HCT116 (cell line): Measurements from ENCODE around the gene TMEM35A. TPM values are rescaled to one million over a fixed set of nuclear protein-coding genes. Genes with fewer than 3 reads are reported as not detected.
A peak's percentile ranks its signal among the peaks of the same experiment; 100 is the strongest.

Experiments
- ATAC-seq: fragments of 200-7000 bp; cut with Tn5 transposase; 2 replicates; pipeline ENCODE4 v1.9.1; 2020; ENCODE audit warnings: mild to moderate bottlenecking, moderate library complexity
- BruUV-seq: library from RNA; stranded (reverse); fragments of 400-500 nt; replicated peaks from 2 replicates; lab custom pipeline; 2021; lab: Mats Ljungman, UMichigan
- CTCF ChIA-PET: fragments of 300-600 bp; sonication (Branson Sonifier 250); formaldehyde crosslinking; loops from one replicate; lab custom pipeline; 2021; ENCODE audit warnings: antibody characterized with exemption; lab: Charles Lee
- POLR2A ChIA-PET: fragments of 300-600, 350-600 bp; sonication (Branson Sonifier 250); formaldehyde crosslinking; loops from one replicate; lab custom pipeline; 2021; ENCODE audit warnings: antibody characterized with exemption; lab: Charles Lee
- RAD21 ChIA-PET, 2 experiments: fragments of 300-600 bp; sonication (Branson Sonifier 250); formaldehyde crosslinking; loops; one replicate each; lab custom pipeline; 2023; ENCODE audit warnings: low total read pairs in 2 of 2; ENCODE audit not compliant: uncharacterized antibody in 2 of 2, unreplicated experiment in 2 of 2, low non-redundant PET in 1 of 2; lab: Charles Lee
- DNase-seq: peaks from one replicate; pipeline ENCODE4 v3.0.0-alpha.2; 2010; ENCODE audit warnings: low read depth, low spot score
- H2AFZ ChIP-seq: fragments of 200-600 bp; shearing (Covaris generic), sonication (generic); 2 replicates; pipeline ENCODE4 v1.6.1; 2017; ENCODE audit warnings: low read depth, mixed run types, mixed read lengths, antibody characterized with exemption, low read length; ENCODE audit not compliant: poor library complexity, severe bottlenecking
- H3K27ac ChIP-seq: 2 replicates; pipeline ENCODE4 v1.5.1; 2012; ENCODE audit warnings: low read depth, low read length
- H3K27me3 ChIP-seq: fragments of 200-600 bp; sonication (generic); 2 replicates; pipeline ENCODE4 v1.6.1; 2016; ENCODE audit warnings: mixed run types, low read length, mixed read lengths; ENCODE audit not compliant: insufficient read depth
- H3K36me3 ChIP-seq, 2 experiments: fragments of 200-500 bp in 1 of 2; fragments of 200-600 bp in 1 of 2; sonication (Bioruptor generic) in 1 of 2; sonication (generic) in 1 of 2; 2 replicates each; pipeline versions ENCODE4 v1.5.1 to v1.6.1; 2014 to 2016; ENCODE audit warnings: low read length in 2 of 2, inconsistent platforms in 1 of 2, mixed read lengths in 1 of 2, mixed run types in 1 of 2; ENCODE audit not compliant: insufficient read depth in 2 of 2, control insufficient read depth in 1 of 2
- H3K4me1 ChIP-seq, 2 experiments: fragments of 200-600 bp in 1 of 2; sonication (generic) in 1 of 2; 2 replicates each; pipeline versions ENCODE4 v1.5.1 to v1.6.1; 2012 to 2017; ENCODE audit warnings: low read length in 2 of 2, inconsistent platforms in 1 of 2, mild to moderate bottlenecking in 1 of 2, mixed read lengths in 1 of 2, mixed run types in 1 of 2, moderate library complexity in 1 of 2; ENCODE audit not compliant: insufficient read depth in 2 of 2, control insufficient read depth in 1 of 2
- H3K4me2 ChIP-seq: fragments of 200-600 bp; sonication (generic); 2 replicates; pipeline ENCODE4 v1.6.1; 2017; ENCODE audit warnings: mixed run types, low read length, mixed read lengths
- H3K4me3 ChIP-seq, 2 experiments: fragments of 200-600 bp in 1 of 2; sonication (generic) in 1 of 2; replicated peaks in 1 of 2; 2 replicates each; pipeline ENCODE4 v1.5.1; 2011 to 2016; ENCODE audit warnings: low read length in 2 of 2, control low read depth in 1 of 2, low read depth in 1 of 2, mild to moderate bottlenecking in 1 of 2, mixed read lengths in 1 of 2, mixed run types in 1 of 2
- H3K79me2 ChIP-seq: fragments of 200-600 bp; sonication (generic); 2 replicates; pipeline ENCODE4 v1.6.1; 2017; ENCODE audit warnings: mild to moderate bottlenecking, mixed run types, low read length, moderate library complexity, mixed read lengths; ENCODE audit not compliant: insufficient read depth
- H3K9ac ChIP-seq: fragments of 200-600 bp; sonication (generic); 2 replicates; pipeline ENCODE4 v1.6.1; 2016; ENCODE audit warnings: low read length, mixed read lengths
- H3K9me2 ChIP-seq: fragments of 200-600 bp; sonication (generic), shearing (Covaris generic); 2 replicates; pipeline ENCODE4 v1.6.1; 2017; ENCODE audit warnings: mixed run types, mild to moderate bottlenecking, moderate library complexity; ENCODE audit not compliant: insufficient read depth
- H3K9me3 ChIP-seq, 2 experiments: fragments of 200-500 bp in 1 of 2; fragments of 200-600 bp in 1 of 2; sonication (Bioruptor generic) in 1 of 2; sonication (generic) in 1 of 2; 2 replicates each; pipeline ENCODE4 v1.6.1; 2014 to 2017; ENCODE audit warnings: low read length in 2 of 2, mixed read lengths in 2 of 2, inconsistent platforms in 1 of 2, low read depth in 1 of 2, mild to moderate bottlenecking in 1 of 2, mixed run types in 1 of 2, moderate library complexity in 1 of 2; ENCODE audit not compliant: control insufficient read depth in 1 of 2, insufficient read depth in 1 of 2
- H4K20me1 ChIP-seq: fragments of 200-600 bp; sonication (generic), shearing (Covaris generic); 2 replicates; pipeline ENCODE4 v1.6.1; 2017; ENCODE audit warnings: mixed run types, mild to moderate bottlenecking, moderate library complexity; ENCODE audit not compliant: insufficient read depth
- ELF1 ChIP-seq: IDR thresholded peaks from 2 replicates; pipeline ENCODE4 v1.6.1; 2012; ENCODE audit warnings: low read depth, borderline replicate concordance
- POLR2A ChIP-seq: IDR thresholded peaks from 2 replicates; pipeline ENCODE4 v1.7.0; 2011; ENCODE audit warnings: borderline replicate concordance; ENCODE audit not compliant: insufficient read depth, insufficient read length; ENCODE audit errors: extremely low read depth
- POLR2AphosphoS5 ChIP-seq: IDR thresholded peaks from 2 replicates; pipeline ENCODE4 v1.6.1; 2011; ENCODE audit warnings: mild to moderate bottlenecking, low read depth, low read length, moderate library complexity
- SIN3A ChIP-seq: IDR thresholded peaks from 2 replicates; pipeline ENCODE4 v1.6.1; 2012; ENCODE audit warnings: low read depth
- TCF7L2 ChIP-seq: IDR thresholded peaks from 2 replicates; pipeline ENCODE4 v1.7.0; 2011; ENCODE audit warnings: borderline replicate concordance, inconsistent platforms; ENCODE audit not compliant: insufficient read depth, insufficient read length; ENCODE audit errors: extremely low read depth
- ZFX ChIP-seq: fragments of 450-650 bp; IDR thresholded peaks from 2 replicates; pipeline ENCODE4 v1.6.1; 2017
- ZNF274 ChIP-seq: fragments of 200-500 bp; sonication (Bioruptor generic); IDR thresholded peaks from 2 replicates; pipeline ENCODE4 v1.6.1; 2014; ENCODE audit warnings: mild to moderate bottlenecking, low read depth, low read length, inconsistent platforms
- intact Hi-C: fragments of 100-400 bp; cut with micrococcal nuclease; formaldehyde crosslinking; loops from 2 replicates; pipeline ENCODE4 v1.10.0; 2022
- total RNA-seq: library from RNA; stranded (reverse); gene quantifications from one replicate; pipeline ENCODE4 v1.2.1, GENCODE V29; 2021; ENCODE audit not compliant: unreplicated experiment
- TF ChIP-seq, protein P1 (sequence below): IDR thresholded peaks from 2 replicates; pipeline ENCODE4 v1.6.1; 2012; ENCODE audit warnings: low read depth
- TF ChIP-seq, protein P2 (sequence below): IDR thresholded peaks from 2 replicates; pipeline ENCODE4 v1.6.1; 2012
- TF ChIP-seq, protein P3 (sequence below): IDR thresholded peaks from 2 replicates; pipeline ENCODE4 v1.6.1; 2012
- TF ChIP-seq, protein P4 (sequence below), 3 experiments: fragments of 200-600 bp in 1 of 3; sonication (generic) in 1 of 3; IDR thresholded peaks in 2 of 3; conservative IDR thresholded peaks in 1 of 3; 2 replicates each; pipeline ENCODE4 v1.5.1; 2012 to 2017; ENCODE audit warnings: low read depth in 2 of 3, low read length in 2 of 3, antibody characterized with exemption in 1 of 3, borderline replicate concordance in 1 of 3, control low read depth in 1 of 3, mild to moderate bottlenecking in 1 of 3, mixed read lengths in 1 of 3, mixed run types in 1 of 3, moderate library complexity in 1 of 3; ENCODE audit not compliant: insufficient read depth in 1 of 3

The TMEM35A gene
- total RNA-seq, 1 experiment from 2014 or later = not detected

DNA sequence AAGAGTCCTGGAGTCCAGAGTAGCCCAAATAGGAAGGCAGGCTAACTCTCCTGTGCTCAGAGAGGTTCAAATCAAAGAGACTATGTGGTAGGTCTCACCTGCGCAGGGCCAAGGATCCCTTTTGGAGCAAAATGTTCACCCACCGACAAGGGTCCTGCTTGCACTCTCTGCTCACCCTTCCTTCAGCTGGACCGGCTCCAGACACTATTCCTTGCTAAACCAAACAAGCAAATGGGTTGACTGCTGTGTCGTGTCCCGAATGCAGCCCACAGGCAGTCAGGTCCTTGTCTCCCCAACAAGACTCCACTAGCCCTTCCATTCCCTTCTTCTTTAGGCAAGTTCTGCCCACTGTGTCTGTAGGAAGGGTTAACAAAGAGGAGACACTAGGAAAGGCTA is 27.5 kb upstream of the TMEM35A start:
- no peaks in the 10 kb centered on the region for H3K27me3 ChIP-seq
- peak overlapping the region; percentile 56 to 73 for H3K4me3 ChIP-seq
- TF ChIP-seq ZFX = peak; percentile 38; the same call in 1 of the 2 replicates
- TF ChIP-seq, protein P1, sequence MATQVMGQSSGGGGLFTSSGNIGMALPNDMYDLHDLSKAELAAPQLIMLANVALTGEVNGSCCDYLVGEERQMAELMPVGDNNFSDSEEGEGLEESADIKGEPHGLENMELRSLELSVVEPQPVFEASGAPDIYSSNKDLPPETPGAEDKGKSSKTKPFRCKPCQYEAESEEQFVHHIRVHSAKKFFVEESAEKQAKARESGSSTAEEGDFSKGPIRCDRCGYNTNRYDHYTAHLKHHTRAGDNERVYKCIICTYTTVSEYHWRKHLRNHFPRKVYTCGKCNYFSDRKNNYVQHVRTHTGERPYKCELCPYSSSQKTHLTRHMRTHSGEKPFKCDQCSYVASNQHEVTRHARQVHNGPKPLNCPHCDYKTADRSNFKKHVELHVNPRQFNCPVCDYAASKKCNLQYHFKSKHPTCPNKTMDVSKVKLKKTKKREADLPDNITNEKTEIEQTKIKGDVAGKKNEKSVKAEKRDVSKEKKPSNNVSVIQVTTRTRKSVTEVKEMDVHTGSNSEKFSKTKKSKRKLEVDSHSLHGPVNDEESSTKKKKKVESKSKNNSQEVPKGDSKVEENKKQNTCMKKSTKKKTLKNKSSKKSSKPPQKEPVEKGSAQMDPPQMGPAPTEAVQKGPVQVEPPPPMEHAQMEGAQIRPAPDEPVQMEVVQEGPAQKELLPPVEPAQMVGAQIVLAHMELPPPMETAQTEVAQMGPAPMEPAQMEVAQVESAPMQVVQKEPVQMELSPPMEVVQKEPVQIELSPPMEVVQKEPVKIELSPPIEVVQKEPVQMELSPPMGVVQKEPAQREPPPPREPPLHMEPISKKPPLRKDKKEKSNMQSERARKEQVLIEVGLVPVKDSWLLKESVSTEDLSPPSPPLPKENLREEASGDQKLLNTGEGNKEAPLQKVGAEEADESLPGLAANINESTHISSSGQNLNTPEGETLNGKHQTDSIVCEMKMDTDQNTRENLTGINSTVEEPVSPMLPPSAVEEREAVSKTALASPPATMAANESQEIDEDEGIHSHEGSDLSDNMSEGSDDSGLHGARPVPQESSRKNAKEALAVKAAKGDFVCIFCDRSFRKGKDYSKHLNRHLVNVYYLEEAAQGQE = no peak
- TF ChIP-seq, protein P2, sequence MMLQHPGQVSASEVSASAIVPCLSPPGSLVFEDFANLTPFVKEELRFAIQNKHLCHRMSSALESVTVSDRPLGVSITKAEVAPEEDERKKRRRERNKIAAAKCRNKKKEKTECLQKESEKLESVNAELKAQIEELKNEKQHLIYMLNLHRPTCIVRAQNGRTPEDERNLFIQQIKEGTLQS = no peak
- TF ChIP-seq, all 23 proteins: peak for 1
- ATAC-seq = peak; percentile 13
- Histone ChIP-seq H3K9me2 (no peaks in the 10 kb centered on the region), H3K9me3 (no peaks in the 10 kb centered on the region), H4K20me1 (no peaks in the 10 kb centered on the region), H3K79me2 (no peaks in the 10 kb centered on the region), H3K4me1 (peaks cover 0 to 5% of the 10 kb centered on the region in 2 experiments; a peak in 2 of 4 replicates), H2AFZ (no peak overlapping the region), H3K9ac (peak overlapping the region; percentile 85), H3K4me2 (peak overlapping the region; percentile 90), H3K27ac (peak overlapping the region; percentile 86), H3K36me3 (no peaks in the 10 kb centered on the region)
- no peak for DNase-seq
- CTCF ChIA-PET = no interaction called here
- RAD21 ChIA-PET = no interaction called here
- intact Hi-C loops = no loop called here
- no TSS peak for BruUV-seq
- POLR2A ChIA-PET = no interaction called here

DNA sequence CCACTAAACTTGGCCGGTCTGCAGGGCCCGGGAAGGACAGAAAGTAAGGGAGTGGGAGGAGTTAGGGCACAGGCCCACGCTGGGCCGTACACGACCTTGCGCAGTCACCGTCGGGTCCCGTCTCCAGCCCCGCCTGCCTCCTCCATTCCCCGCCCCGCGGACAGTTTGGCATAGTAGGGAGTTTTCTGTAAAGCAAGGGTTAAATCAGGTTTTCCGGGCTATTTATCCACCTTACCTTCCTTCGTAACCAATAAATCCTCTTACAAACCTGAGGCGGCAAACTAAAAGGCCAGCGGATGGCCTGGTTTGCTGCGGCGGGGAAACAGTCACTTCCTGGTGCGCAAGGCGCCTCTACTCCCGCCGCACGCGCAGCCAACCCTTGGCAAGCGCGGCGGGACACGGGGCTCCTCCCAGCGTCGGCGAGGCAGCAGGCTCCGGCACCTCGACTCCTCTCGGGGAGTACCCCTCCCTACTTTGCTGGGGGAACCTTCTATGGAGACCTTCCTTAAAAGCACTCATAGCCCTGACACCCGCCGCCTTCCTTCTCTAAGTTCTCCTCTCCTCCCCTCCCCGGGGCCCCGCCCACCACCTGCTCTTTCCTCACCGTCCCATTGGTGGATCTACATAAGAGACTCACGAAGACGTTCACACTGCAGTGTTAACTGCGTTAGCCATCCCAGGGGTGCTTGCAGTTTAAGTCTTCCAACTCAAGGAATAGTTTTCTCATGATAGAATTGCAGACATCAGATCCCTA is 27.0 kb upstream of the TMEM35A start, which contains the start of gene TRMT2B:
TRMT2B (minus strand) TSS at position 563 of the 754 bp plus-strand sequence. CDS start 9,822 bp downstream, outside the sequence.
- ATAC-seq = peak; percentile 96
- Histone ChIP-seq H3K4me2 (peak within 1 kb of the TSS; percentile 90), H3K4me3 (peak within 1 kb of the TSS; percentile 56 to 73), H3K27ac (peak within 1 kb of the TSS; percentile 86), H3K27me3 (no peaks in the 10 kb centered on the region), H2AFZ (no peak within 1 kb of the TSS), H3K9me3 (no peaks in the 10 kb centered on the region), H3K9ac (peak within 1 kb of the TSS; percentile 85), H3K4me1 (peaks cover 0 to 6% of the 10 kb centered on the region in 2 experiments; a peak in 2 of 4 replicates), H3K9me2 (no peaks in the 10 kb centered on the region), H3K36me3 (no peaks in the 10 kb centered on the region), H4K20me1 (no peaks in the 10 kb centered on the region), H3K79me2 (no peaks in the 10 kb centered on the region)
- peak; percentile 52 for DNase-seq
- ChIA-PET RAD21 (no interaction called here), POLR2A (no interaction called here), CTCF (no interaction called here)
- TF ChIP-seq ZFX (peak; percentile 17; the same call in 1 of the 2 replicates), ZNF274 (no peak), POLR2A (peak; percentile 22), SIN3A (peak; percentile 33; the same call in 1 of the 2 replicates), ELF1 (peak; percentile 64), POLR2AphosphoS5 (peak; percentile 50; the same call in 1 of the 2 replicates), TCF7L2 (peak; percentile 60)
- TF ChIP-seq, protein P3, sequence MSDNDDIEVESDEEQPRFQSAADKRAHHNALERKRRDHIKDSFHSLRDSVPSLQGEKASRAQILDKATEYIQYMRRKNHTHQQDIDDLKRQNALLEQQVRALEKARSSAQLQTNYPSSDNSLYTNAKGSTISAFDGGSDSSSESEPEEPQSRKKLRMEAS = peak; percentile 42; the same call in 1 of the 2 replicates
- TF ChIP-seq, protein P4, sequence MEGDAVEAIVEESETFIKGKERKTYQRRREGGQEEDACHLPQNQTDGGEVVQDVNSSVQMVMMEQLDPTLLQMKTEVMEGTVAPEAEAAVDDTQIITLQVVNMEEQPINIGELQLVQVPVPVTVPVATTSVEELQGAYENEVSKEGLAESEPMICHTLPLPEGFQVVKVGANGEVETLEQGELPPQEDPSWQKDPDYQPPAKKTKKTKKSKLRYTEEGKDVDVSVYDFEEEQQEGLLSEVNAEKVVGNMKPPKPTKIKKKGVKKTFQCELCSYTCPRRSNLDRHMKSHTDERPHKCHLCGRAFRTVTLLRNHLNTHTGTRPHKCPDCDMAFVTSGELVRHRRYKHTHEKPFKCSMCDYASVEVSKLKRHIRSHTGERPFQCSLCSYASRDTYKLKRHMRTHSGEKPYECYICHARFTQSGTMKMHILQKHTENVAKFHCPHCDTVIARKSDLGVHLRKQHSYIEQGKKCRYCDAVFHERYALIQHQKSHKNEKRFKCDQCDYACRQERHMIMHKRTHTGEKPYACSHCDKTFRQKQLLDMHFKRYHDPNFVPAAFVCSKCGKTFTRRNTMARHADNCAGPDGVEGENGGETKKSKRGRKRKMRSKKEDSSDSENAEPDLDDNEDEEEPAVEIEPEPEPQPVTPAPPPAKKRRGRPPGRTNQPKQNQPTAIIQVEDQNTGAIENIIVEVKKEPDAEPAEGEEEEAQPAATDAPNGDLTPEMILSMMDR (IDR thresholded peaks at IDR 0.05 in 2 of 3, conservative IDR thresholded peaks at IDR 0.05 in 1 of 3; ENCODE audit: borderline replicate concordance in 1 of 3, insufficient read depth in 1 of 3, low read depth in 2 of 3, low read length in 2 of 3) = no peak
- intact Hi-C loops = no loop called here
- TSS peak; percentile 74 for BruUV-seq
